ENCODE measurements around the gene RPL7A. TPM values are rescaled to one million over a fixed set of nuclear protein-coding genes. Genes with fewer than 3 reads are reported as not detected.

The RPL7A gene
- total and polyA plus RNA-seq, 2 donors (not counting 3 experiments of a cell fraction or from before 2014, with no cell fraction given), result 2,112 to 2,329 TPM

GRCh38 chr9:133307301-133307700, 40.7 kb upstream of the RPL7A start:
- Histone ChIP-seq H2AFZ (ENCODE audit: low read depth, low read length) (no peak overlapping the region), H3K79me2 (ENCODE audit: control insufficient read depth, insufficient read depth, low read length) (no peaks in the 10 kb centered on the region), H3K27ac (ENCODE audit: insufficient read depth, low read depth, low read length) (no peak overlapping the region), H3K4me3 (replicated peaks in 1 of 3; ENCODE audit: insufficient read depth in 1 of 3, low read depth in 1 of 3, low read length in 3 of 3) (no peak overlapping the region), H4K20me1 (replicated peaks; ENCODE audit: control insufficient read depth, extremely low read depth, insufficient read depth, low read length) (no peaks in the 10 kb centered on the region), H3K9me3 (replicated peaks; ENCODE audit: control insufficient read depth, insufficient read depth, low read length) (no peaks in the 10 kb centered on the region), H3K4me2 (ENCODE audit: insufficient read depth, low read length) (no peak overlapping the region), H3K27me3 (ENCODE audit: control insufficient read depth in 2 of 2, insufficient read depth in 2 of 2, low read length in 2 of 2) (peaks cover 0 to 2% of the 10 kb centered on the region in 2 experiments), H3K4me1 (ENCODE audit: control insufficient read depth, extremely low read depth, insufficient read depth, low read length) (no peaks in the 10 kb centered on the region), H3K9me1 (replicated peaks; ENCODE audit: control insufficient read depth, extremely low read depth, insufficient read depth, low read length) (no peaks in the 10 kb centered on the region), H3K36me3 (ENCODE audit: control insufficient read depth in 2 of 2, extremely low read depth in 1 of 2, insufficient read depth in 2 of 2, low read length in 2 of 2) (no peaks in the 10 kb centered on the region), H3K9ac (replicated peaks; ENCODE audit: extremely low read depth, insufficient read depth, low read length) (no peak overlapping the region)
- no TSS peak for BruUV-seq (replicated peaks)
- TF ChIP-seq POLR2A (IDR thresholded peaks at IDR 0.05; ENCODE audit: low read depth, low read length) (no peak), GATA2 (IDR thresholded peaks at IDR 0.05; ENCODE audit: insufficient read depth, insufficient read length, low read depth, low read length) (no peak), FOS (IDR thresholded peaks at IDR 0.05; ENCODE audit: borderline replicate concordance, insufficient read depth, low read length) (no peak), CTCF (IDR thresholded peaks at IDR 0.05; ENCODE audit: extremely low read depth in 1 of 2, insufficient read depth in 1 of 2, low read depth in 1 of 2, low read length in 2 of 2) (no peak), POLR2AphosphoS5 (IDR thresholded peaks at IDR 0.05; ENCODE audit: insufficient read depth, low read depth, low read length) (no peak), MAX (IDR thresholded peaks at IDR 0.05; ENCODE audit: insufficient read depth, insufficient read length) (no peak), MYC (IDR thresholded peaks at IDR 0.05; ENCODE audit: low read depth, low read length) (no peak), JUN (IDR thresholded peaks at IDR 0.05; ENCODE audit: borderline replicate concordance, insufficient read depth, insufficient read length, low read depth) (no peak), EZH2 (IDR thresholded peaks at IDR 0.05; ENCODE audit: borderline replicate concordance, low read depth, low read length, severe bottlenecking) (no peak)
- intact Hi-C loops (cut with micrococcal nuclease), result no loop called here
- dilution Hi-C loops (cut with MboI; ENCODE audit: extremely low pct_ligation_motif_present, low sequenced_read_pairs), result no loop called here
- FAIRE-seq, result no peak
- CTCF ChIA-PET, result interaction anchor here (1.2 to 2.1 kb wide), 3 partner anchors 23 to 122 kb away, joined by 5 to 7 read pairs (median 6); no protein-coding TSS in a partner anchor
- DNase-seq (ENCODE audit: low read depth, low spot score), result no peak
- POLR2A ChIA-PET, result no interaction called here
